ENCODE data around the gene TRAF7.
"Not testable (repeated sequence)": the region's sequence is repeated elsewhere in the genome, so short reads cannot be mapped to it uniquely, and the experiment has no call there.

DNA sequence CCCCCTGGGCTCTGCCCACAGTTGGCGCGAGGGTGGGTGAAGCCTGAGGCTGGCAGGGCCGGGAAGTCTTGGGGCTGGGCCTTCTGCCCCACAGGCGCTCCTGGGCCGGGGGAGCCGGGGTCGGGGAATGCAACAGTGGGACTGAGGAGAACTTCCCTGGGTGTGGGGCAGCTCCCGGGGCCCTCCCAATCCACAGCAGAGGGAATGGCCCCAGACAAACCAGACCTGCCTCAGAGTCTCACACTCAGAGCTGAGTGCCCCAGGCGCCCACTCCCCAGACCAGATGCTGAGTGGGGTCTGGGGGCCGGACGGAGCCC, 31.2 kb upstream of the TRAF7 start:
- TF ChIP-seq BCL11A (IDR thresholded peaks at IDR 0.05; ENCODE audit: low read depth in 2 of 2, low read length in 2 of 2); TAF1 (IDR thresholded peaks at IDR 0.05; ENCODE audit: low read depth, low read length); CEBPB (IDR thresholded peaks at IDR 0.05; ENCODE audit: low read depth, low read length); POLR2A (IDR thresholded peaks at IDR 0.05; ENCODE audit: control extremely low read depth in 1 of 2, low read depth in 2 of 2, low read length in 2 of 2); ZNF274 (IDR thresholded peaks at IDR 0.05; ENCODE audit: borderline replicate concordance, extremely low read depth, low read length); CREB1 (IDR thresholded peaks at IDR 0.05): not testable (repeated sequence)
- TF ChIP-seq, protein P1, sequence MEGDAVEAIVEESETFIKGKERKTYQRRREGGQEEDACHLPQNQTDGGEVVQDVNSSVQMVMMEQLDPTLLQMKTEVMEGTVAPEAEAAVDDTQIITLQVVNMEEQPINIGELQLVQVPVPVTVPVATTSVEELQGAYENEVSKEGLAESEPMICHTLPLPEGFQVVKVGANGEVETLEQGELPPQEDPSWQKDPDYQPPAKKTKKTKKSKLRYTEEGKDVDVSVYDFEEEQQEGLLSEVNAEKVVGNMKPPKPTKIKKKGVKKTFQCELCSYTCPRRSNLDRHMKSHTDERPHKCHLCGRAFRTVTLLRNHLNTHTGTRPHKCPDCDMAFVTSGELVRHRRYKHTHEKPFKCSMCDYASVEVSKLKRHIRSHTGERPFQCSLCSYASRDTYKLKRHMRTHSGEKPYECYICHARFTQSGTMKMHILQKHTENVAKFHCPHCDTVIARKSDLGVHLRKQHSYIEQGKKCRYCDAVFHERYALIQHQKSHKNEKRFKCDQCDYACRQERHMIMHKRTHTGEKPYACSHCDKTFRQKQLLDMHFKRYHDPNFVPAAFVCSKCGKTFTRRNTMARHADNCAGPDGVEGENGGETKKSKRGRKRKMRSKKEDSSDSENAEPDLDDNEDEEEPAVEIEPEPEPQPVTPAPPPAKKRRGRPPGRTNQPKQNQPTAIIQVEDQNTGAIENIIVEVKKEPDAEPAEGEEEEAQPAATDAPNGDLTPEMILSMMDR (IDR thresholded peaks at IDR 0.05; ENCODE audit: control extremely low read depth in 1 of 3, insufficient read depth in 1 of 3, low read depth in 1 of 3, low read length in 3 of 3) = not testable (repeated sequence)
